GM23338 (cell line): Measurements from ENCODE around the gene GART. TPM values are rescaled to one million over a fixed set of nuclear protein-coding genes. Genes with fewer than 3 reads are reported as not detected.

Source experiments
- ATAC-seq: fragments of 200-7000 bp; cut with Tn5 transposase; 3 replicates; pipeline ENCODE4 v1.9.1; 2020
- DNase-seq: peaks from one replicate; pipeline ENCODE4 v3.0.0-alpha.2; 2015; ENCODE audit warnings: low spot score
- H2AFZ ChIP-seq: fragments of 200-600 bp; sonication (generic); 2 replicates; pipeline ENCODE4 v1.8.0; 2016; ENCODE audit warnings: antibody characterized with exemption, mild to moderate bottlenecking, moderate library complexity
- H3F3A ChIP-seq: fragments of 200-600 bp; sonication (generic); replicated peaks from 2 replicates; pipeline ENCODE4 v1.8.0; 2017; ENCODE audit warnings: antibody characterized with exemption, mixed run types, low read depth
- H3K27ac ChIP-seq: fragments of 200-600 bp; sonication (generic); 2 replicates; pipeline ENCODE4 v1.6.1; 2016; ENCODE audit warnings: low read depth
- H3K27me3 ChIP-seq: fragments of 200-600 bp; sonication (generic); 2 replicates; pipeline ENCODE4 v1.8.0; 2016; ENCODE audit warnings: mild to moderate bottlenecking, mixed run types, moderate library complexity; ENCODE audit not compliant: insufficient read depth
- H3K36me3 ChIP-seq: fragments of 200-600 bp; sonication (generic); 2 replicates; pipeline ENCODE4 v1.8.0; 2016; ENCODE audit warnings: mild to moderate bottlenecking; ENCODE audit not compliant: insufficient read depth
- H3K4me1 ChIP-seq: fragments of 200-600 bp; sonication (generic); 2 replicates; pipeline ENCODE4 v1.8.0; 2016; ENCODE audit warnings: mild to moderate bottlenecking, moderate library complexity; ENCODE audit not compliant: insufficient read depth
- H3K4me2 ChIP-seq: fragments of 200-600 bp; sonication (generic); 2 replicates; pipeline ENCODE4 v1.7.1; 2017; ENCODE audit warnings: mixed run types
- H3K4me3 ChIP-seq: fragments of 200-600 bp; sonication (generic); 2 replicates; pipeline ENCODE4 v1.6.1; 2016; ENCODE audit warnings: mixed run types
- H3K79me2 ChIP-seq: fragments of 200-600 bp; sonication (generic); replicated peaks from 2 replicates; pipeline ENCODE4 v1.8.0; 2017; ENCODE audit warnings: mild to moderate bottlenecking; ENCODE audit not compliant: insufficient read depth
- H3K9me2 ChIP-seq: fragments of 200-600 bp; sonication (generic); 2 replicates; pipeline ENCODE4 v1.8.0; 2017; ENCODE audit not compliant: insufficient read depth
- H4K20me1 ChIP-seq: fragments of 200-600 bp; sonication (generic); replicated peaks from 2 replicates; pipeline ENCODE4 v1.8.0; 2017; ENCODE audit warnings: mild to moderate bottlenecking; ENCODE audit not compliant: insufficient read depth
- H3K27ac Mint-ChIP-seq: 2 replicates; pipeline ENCODE4 v1.8.0; 2020; ENCODE audit warnings: inconsistent platforms, mild to moderate bottlenecking, moderate library complexity, mixed read lengths
- H3K27me3 Mint-ChIP-seq: 3 replicates; pipeline ENCODE4 v1.8.0; 2022; ENCODE audit warnings: low read depth, mild to moderate bottlenecking, moderate library complexity, mixed read lengths, inconsistent platforms; ENCODE audit not compliant: insufficient read depth, poor library complexity
- H3K36me3 Mint-ChIP-seq: 3 replicates; pipeline ENCODE4 v1.8.0; 2021; ENCODE audit warnings: low read depth, mild to moderate bottlenecking, inconsistent platforms, moderate library complexity, mixed read lengths
- H3K4me1 Mint-ChIP-seq: 3 replicates; pipeline ENCODE4 v1.8.0; 2020; ENCODE audit warnings: mild to moderate bottlenecking, inconsistent platforms, mixed read lengths
- H3K4me3 Mint-ChIP-seq: 3 replicates; pipeline ENCODE4 v1.8.0; 2021; ENCODE audit warnings: moderate library complexity, mild to moderate bottlenecking, inconsistent platforms, mixed read lengths
- H3K9me3 Mint-ChIP-seq: 3 replicates; pipeline ENCODE4 v1.8.0; 2020; ENCODE audit warnings: moderate library complexity, mild to moderate bottlenecking, inconsistent platforms, mixed read lengths
- CREB1 ChIP-seq: fragments of 250-450 bp; sonication (Bioruptor Pico); IDR thresholded peaks from 2 replicates; pipeline ENCODE4 v1.5.0; 2020; ENCODE audit warnings: low read depth, mild to moderate bottlenecking, moderate library complexity
- EZH2phosphoT487 ChIP-seq: fragments of 200-600 bp; sonication (generic); IDR thresholded peaks from one replicate; pipeline ENCODE4 v1.8.1; 2018; ENCODE audit warnings: antibody characterized with exemption; ENCODE audit not compliant: unreplicated experiment
- ZNF331 ChIP-seq: fragments of 250-450 bp; sonication (Bioruptor Pico); IDR thresholded peaks from 2 replicates; pipeline ENCODE4 v1.5.0; 2020; ENCODE audit warnings: low read depth, mild to moderate bottlenecking, moderate library complexity
- ZNF462 ChIP-seq: fragments of 250-450 bp; sonication (Bioruptor Pico); IDR thresholded peaks from 2 replicates; pipeline ENCODE4 v1.5.0; 2020; ENCODE audit warnings: mild to moderate bottlenecking, moderate library complexity
- polyA plus RNA-seq: library from polyadenylated mRNA; unstranded; fragments of >200 nt; fragmentation: Nextera tagmentation; extraction: Ambion mirVana; gene quantifications from 2 replicates; pipeline ENCODE4 v1.2.1, GENCODE V29; 2016
- total RNA-seq: library from RNA; depleted of rRNA; stranded (reverse); fragments of >200 nt; shearing (Covaris generic); gene quantifications from 2 replicates; pipeline ENCODE4 v1.2.3, GENCODE V29; 2014
- TF ChIP-seq, protein P1 (sequence below): IDR thresholded peaks from one replicate; pipeline ENCODE4 v1.6.1; 2018; ENCODE audit warnings: antibody characterized with exemption; ENCODE audit not compliant: unreplicated experiment

The GART gene
- total and polyA plus RNA-seq, 2 experiments from 2014 or later, result 87.6 to 224 TPM

DNA sequence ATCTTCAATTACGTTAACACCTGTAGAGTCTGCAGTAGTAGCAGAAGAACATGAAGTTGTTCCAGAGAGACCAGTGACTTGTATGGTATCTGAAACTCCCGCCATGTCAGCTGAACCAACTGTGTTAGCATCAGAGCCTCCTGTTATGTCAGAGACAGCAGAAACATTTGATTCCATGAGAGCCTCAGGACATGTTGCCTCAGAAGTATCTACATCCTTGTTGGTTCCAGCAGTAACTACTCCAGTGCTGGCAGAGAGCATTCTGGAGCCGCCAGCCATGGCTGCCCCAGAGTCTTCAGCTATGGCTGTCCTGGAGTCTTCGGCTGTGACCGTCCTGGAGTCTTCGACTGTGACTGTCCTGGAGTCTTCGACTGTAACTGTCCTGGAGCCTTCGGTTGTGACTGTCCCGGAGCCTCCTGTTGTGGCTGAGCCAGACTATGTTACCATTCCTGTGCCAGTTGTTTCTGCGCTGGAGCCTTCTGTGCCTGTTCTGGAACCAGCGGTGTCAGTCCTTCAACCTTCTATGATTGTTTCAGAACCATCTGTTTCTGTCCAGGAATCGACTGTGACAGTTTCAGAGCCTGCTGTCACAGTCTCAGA, 11.2 kb upstream of the GART start:
- Histone ChIP-seq H3K4me2 (no peak overlapping the region), H3F3A (peaks cover 10% of the 10 kb centered on the region; the same call in 1 of the 2 replicates), H3K27me3 (no peaks in the 10 kb centered on the region), H3K79me2 (peaks cover 96% of the 10 kb centered on the region), H3K4me3 (no peak overlapping the region), H3K4me1 (no peaks in the 10 kb centered on the region), H2AFZ (no peak overlapping the region), H3K27ac (no peak overlapping the region), H3K36me3 (peaks cover 74% of the 10 kb centered on the region), H3K9me2 (no peaks in the 10 kb centered on the region), H4K20me1 (peaks cover 58% of the 10 kb centered on the region)
- no peak; the same call in 2 of the 3 replicates for ATAC-seq
- no peak overlapping the region for H3K27ac Mint-ChIP-seq
- peaks cover 97% of the 10 kb centered on the region for H3K36me3 Mint-ChIP-seq
- TF ChIP-seq, protein P1, sequence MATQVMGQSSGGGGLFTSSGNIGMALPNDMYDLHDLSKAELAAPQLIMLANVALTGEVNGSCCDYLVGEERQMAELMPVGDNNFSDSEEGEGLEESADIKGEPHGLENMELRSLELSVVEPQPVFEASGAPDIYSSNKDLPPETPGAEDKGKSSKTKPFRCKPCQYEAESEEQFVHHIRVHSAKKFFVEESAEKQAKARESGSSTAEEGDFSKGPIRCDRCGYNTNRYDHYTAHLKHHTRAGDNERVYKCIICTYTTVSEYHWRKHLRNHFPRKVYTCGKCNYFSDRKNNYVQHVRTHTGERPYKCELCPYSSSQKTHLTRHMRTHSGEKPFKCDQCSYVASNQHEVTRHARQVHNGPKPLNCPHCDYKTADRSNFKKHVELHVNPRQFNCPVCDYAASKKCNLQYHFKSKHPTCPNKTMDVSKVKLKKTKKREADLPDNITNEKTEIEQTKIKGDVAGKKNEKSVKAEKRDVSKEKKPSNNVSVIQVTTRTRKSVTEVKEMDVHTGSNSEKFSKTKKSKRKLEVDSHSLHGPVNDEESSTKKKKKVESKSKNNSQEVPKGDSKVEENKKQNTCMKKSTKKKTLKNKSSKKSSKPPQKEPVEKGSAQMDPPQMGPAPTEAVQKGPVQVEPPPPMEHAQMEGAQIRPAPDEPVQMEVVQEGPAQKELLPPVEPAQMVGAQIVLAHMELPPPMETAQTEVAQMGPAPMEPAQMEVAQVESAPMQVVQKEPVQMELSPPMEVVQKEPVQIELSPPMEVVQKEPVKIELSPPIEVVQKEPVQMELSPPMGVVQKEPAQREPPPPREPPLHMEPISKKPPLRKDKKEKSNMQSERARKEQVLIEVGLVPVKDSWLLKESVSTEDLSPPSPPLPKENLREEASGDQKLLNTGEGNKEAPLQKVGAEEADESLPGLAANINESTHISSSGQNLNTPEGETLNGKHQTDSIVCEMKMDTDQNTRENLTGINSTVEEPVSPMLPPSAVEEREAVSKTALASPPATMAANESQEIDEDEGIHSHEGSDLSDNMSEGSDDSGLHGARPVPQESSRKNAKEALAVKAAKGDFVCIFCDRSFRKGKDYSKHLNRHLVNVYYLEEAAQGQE, result no peak
- no peak for TF ChIP-seq ZNF331
- no peak for TF ChIP-seq EZH2phosphoT487
- H3K4me3 Mint-ChIP-seq, result no peak overlapping the region
- H3K27me3 Mint-ChIP-seq, result no peaks in the 10 kb centered on the region
- no peaks in the 10 kb centered on the region for H3K9me3 Mint-ChIP-seq
- no peaks in the 10 kb centered on the region; the same call in 1 of the 3 replicates for H3K4me1 Mint-ChIP-seq
- DNase-seq, result no peak

DNA sequence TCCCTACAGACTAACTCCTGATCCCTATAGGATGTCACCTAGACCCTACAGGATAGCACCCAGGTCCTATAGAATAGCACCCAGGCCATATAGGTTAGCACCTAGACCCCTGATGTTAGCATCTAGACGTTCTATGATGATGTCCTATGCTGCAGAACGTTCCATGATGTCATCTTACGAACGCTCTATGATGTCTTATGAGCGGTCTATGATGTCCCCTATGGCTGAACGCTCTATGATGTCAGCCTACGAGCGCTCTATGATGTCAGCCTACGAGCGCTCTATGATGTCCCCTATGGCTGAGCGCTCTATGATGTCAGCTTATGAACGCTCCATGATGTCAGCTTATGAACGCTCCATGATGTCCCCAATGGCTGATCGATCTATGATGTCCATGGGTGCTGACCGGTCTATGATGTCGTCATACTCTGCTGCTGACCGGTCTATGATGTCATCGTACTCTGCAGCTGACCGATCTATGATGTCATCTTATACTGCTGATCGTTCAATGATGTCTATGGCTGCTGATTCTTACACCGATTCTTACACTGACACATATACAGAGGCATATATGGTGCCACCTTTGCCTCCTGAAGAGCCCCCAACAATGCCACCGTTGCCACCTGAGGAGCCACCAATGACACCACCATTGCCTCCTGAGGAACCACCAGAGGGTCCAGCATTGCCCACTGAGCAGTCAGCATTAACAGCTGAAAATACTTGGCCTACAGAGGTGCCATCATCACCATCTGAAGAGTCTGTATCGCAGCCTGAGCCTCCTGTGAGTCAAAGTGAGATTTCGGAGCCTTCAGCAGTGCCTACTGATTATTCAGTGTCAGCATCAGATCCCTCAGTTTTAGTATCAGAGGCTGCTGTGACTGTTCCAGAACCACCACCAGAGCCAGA, 10.4 kb upstream of the GART start:
- H3K9me2 ChIP-seq, result no peaks in the 10 kb centered on the region
- H3F3A ChIP-seq, result peaks cover 10% of the 10 kb centered on the region; the same call in 1 of the 2 replicates
- H3K4me2 ChIP-seq, result no peak overlapping the region
- peaks cover 71% of the 10 kb centered on the region for H3K36me3 ChIP-seq
- no peaks in the 10 kb centered on the region for H3K9me3 Mint-ChIP-seq
- no peaks in the 10 kb centered on the region for H3K27me3 Mint-ChIP-seq
- no peak overlapping the region for H3K27ac ChIP-seq
- ATAC-seq, result no peak
- no peaks in the 10 kb centered on the region for H3K4me1 ChIP-seq
- H3K79me2 ChIP-seq, result peaks cover 97% of the 10 kb centered on the region
- no peaks in the 10 kb centered on the region; the same call in 1 of the 3 replicates for H3K4me1 Mint-ChIP-seq
- H3K4me3 Mint-ChIP-seq, result no peak overlapping the region
- H3K4me3 ChIP-seq, result no peak overlapping the region
- H3K27me3 ChIP-seq, result no peaks in the 10 kb centered on the region
- no peak for TF ChIP-seq ZNF462
- TF ChIP-seq CREB1 (CRISPR knock-in tag), result peak; percentile 66; the same call in 1 of the 2 replicates
- H3K27ac Mint-ChIP-seq, result no peak overlapping the region
- peaks cover 97% of the 10 kb centered on the region for H3K36me3 Mint-ChIP-seq
- peaks cover 52% of the 10 kb centered on the region for H4K20me1 ChIP-seq
- H2AFZ ChIP-seq, result no peak overlapping the region
- DNase-seq, result no peak
